GM12878 (cell line): ENCODE data around the gene ZNF322.

Experiments
- CTCF ChIP-seq, 3 experiments: IDR thresholded peaks in 2 of 3; conservative IDR thresholded peaks in 1 of 3; 2 replicates each; pipeline ENCODE4 v1.5.1; 2011; ENCODE audit warnings: low read depth in 3 of 3, low read length in 3 of 3, mild to moderate bottlenecking in 3 of 3, control low read depth in 2 of 3, moderate library complexity in 2 of 3, inconsistent platforms in 1 of 3, mixed read lengths in 1 of 3; ENCODE audit not compliant: control insufficient read depth in 2 of 3, insufficient read depth in 1 of 3; ENCODE audit errors: extremely low read depth in 1 of 3
- EZH2 ChIP-seq: IDR thresholded peaks from 2 replicates; pipeline ENCODE4 v1.6.1; 2012; ENCODE audit warnings: low read depth, mild to moderate bottlenecking, control low read depth, inconsistent platforms, low read length, borderline replicate concordance; ENCODE audit not compliant: control insufficient read depth
- MYB ChIP-seq: fragments of 150-350 bp; IDR thresholded peaks from 2 replicates; pipeline ENCODE4 v1.6.1; 2014; ENCODE audit warnings: mild to moderate bottlenecking, low read depth, low read length, borderline replicate concordance
- NR2C1 ChIP-seq: fragments of 450-650 bp; IDR thresholded peaks from 2 replicates; pipeline ENCODE4 v1.6.1; 2017; ENCODE audit warnings: antibody characterized with exemption, mild to moderate bottlenecking, moderate library complexity
- POLR2A ChIP-seq: IDR thresholded peaks from 2 replicates; pipeline ENCODE4 v1.6.1; 2011; ENCODE audit warnings: low read depth, mild to moderate bottlenecking, low read length
- PRDM15 ChIP-seq: fragments of 450-650 bp; formaldehyde crosslinking; IDR thresholded peaks from 2 replicates; pipeline ENCODE4 v1.4.0; 2020; ENCODE audit warnings: mild to moderate bottlenecking, moderate library complexity
- SKIL ChIP-seq: fragments of 450-650 bp; IDR thresholded peaks from 2 replicates; pipeline ENCODE4 v1.6.1; 2017; ENCODE audit warnings: mild to moderate bottlenecking, low read depth, inconsistent platforms; ENCODE audit not compliant: poor library complexity, severe bottlenecking
- YY1 ChIP-seq: IDR thresholded peaks from 2 replicates; pipeline ENCODE4 v1.6.1; 2011; ENCODE audit warnings: low read depth, mild to moderate bottlenecking, low read length
- ZNF384 ChIP-seq: IDR thresholded peaks from 2 replicates; pipeline ENCODE4 v1.6.1; 2012; ENCODE audit warnings: low read depth, mild to moderate bottlenecking, low read length, improper control_type of control experiment, borderline replicate concordance

- TF ChIP-seq MYB (no peak), ZNF384 (no peak), PRDM15 (CRISPR knock-in tag) (no peak), SKIL (no peak), YY1 (no peak), POLR2A (no peak), EZH2 (no peak), NR2C1 (no peak), CTCF (IDR thresholded peaks at IDR 0.05 in 2 of 3, conservative IDR thresholded peaks at IDR 0.05 in 1 of 3; ENCODE audit: control insufficient read depth in 2 of 3, extremely low read depth in 1 of 3, insufficient read depth in 1 of 3, low read depth in 3 of 3, low read length in 3 of 3) (no peak)
Observed at GRCh38 chr6:26593278-26594130, 66.0 kb downstream of the ZNF322 start.
